HCT116 (cell line): ENCODE measurements around the gene SVBP. TPM values are rescaled to one million over a fixed set of nuclear protein-coding genes. Genes with fewer than 3 reads are reported as not detected.

Source experiments
- ATAC-seq: fragments of 200-7000 bp; cut with Tn5 transposase; 2 replicates; pipeline ENCODE4 v1.9.1; 2020; ENCODE audit warnings: mild to moderate bottlenecking, moderate library complexity
- BruUV-seq: library from RNA; stranded (reverse); fragments of 400-500 nt; replicated peaks from 2 replicates; lab custom pipeline; 2021; lab: Mats Ljungman, UMichigan
- CTCF ChIA-PET: fragments of 300-600 bp; sonication (Branson Sonifier 250); formaldehyde crosslinking; loops from one replicate; lab custom pipeline; 2021; ENCODE audit warnings: antibody characterized with exemption; lab: Charles Lee
- POLR2A ChIA-PET: fragments of 300-600, 350-600 bp; sonication (Branson Sonifier 250); formaldehyde crosslinking; loops from one replicate; lab custom pipeline; 2021; ENCODE audit warnings: antibody characterized with exemption; lab: Charles Lee
- RAD21 ChIA-PET, 2 experiments: fragments of 300-600 bp; sonication (Branson Sonifier 250); formaldehyde crosslinking; loops; one replicate each; lab custom pipeline; 2023; ENCODE audit warnings: low total read pairs in 2 of 2; ENCODE audit not compliant: uncharacterized antibody in 2 of 2, unreplicated experiment in 2 of 2, low non-redundant PET in 1 of 2; lab: Charles Lee
- DNase-seq: peaks from one replicate; pipeline ENCODE4 v3.0.0-alpha.2; 2010; ENCODE audit warnings: low read depth, low spot score
- H2AFZ ChIP-seq: fragments of 200-600 bp; shearing (Covaris generic), sonication (generic); 2 replicates; pipeline ENCODE4 v1.6.1; 2017; ENCODE audit warnings: low read depth, mixed run types, mixed read lengths, antibody characterized with exemption, low read length; ENCODE audit not compliant: poor library complexity, severe bottlenecking
- H3K27ac ChIP-seq: 2 replicates; pipeline ENCODE4 v1.5.1; 2012; ENCODE audit warnings: low read depth, low read length
- H3K27me3 ChIP-seq: fragments of 200-600 bp; sonication (generic); 2 replicates; pipeline ENCODE4 v1.6.1; 2016; ENCODE audit warnings: mixed run types, low read length, mixed read lengths; ENCODE audit not compliant: insufficient read depth
- H3K36me3 ChIP-seq, 2 experiments: fragments of 200-500 bp in 1 of 2; fragments of 200-600 bp in 1 of 2; sonication (Bioruptor generic) in 1 of 2; sonication (generic) in 1 of 2; 2 replicates each; pipeline versions ENCODE4 v1.5.1 to v1.6.1; 2014 to 2016; ENCODE audit warnings: low read length in 2 of 2, inconsistent platforms in 1 of 2, mixed read lengths in 1 of 2, mixed run types in 1 of 2; ENCODE audit not compliant: insufficient read depth in 2 of 2, control insufficient read depth in 1 of 2
- H3K4me1 ChIP-seq, 2 experiments: fragments of 200-600 bp in 1 of 2; sonication (generic) in 1 of 2; 2 replicates each; pipeline versions ENCODE4 v1.5.1 to v1.6.1; 2012 to 2017; ENCODE audit warnings: low read length in 2 of 2, inconsistent platforms in 1 of 2, mild to moderate bottlenecking in 1 of 2, mixed read lengths in 1 of 2, mixed run types in 1 of 2, moderate library complexity in 1 of 2; ENCODE audit not compliant: insufficient read depth in 2 of 2, control insufficient read depth in 1 of 2
- H3K4me2 ChIP-seq: fragments of 200-600 bp; sonication (generic); 2 replicates; pipeline ENCODE4 v1.6.1; 2017; ENCODE audit warnings: mixed run types, low read length, mixed read lengths
- H3K4me3 ChIP-seq, 2 experiments: fragments of 200-600 bp in 1 of 2; sonication (generic) in 1 of 2; replicated peaks in 1 of 2; 2 replicates each; pipeline ENCODE4 v1.5.1; 2011 to 2016; ENCODE audit warnings: low read length in 2 of 2, control low read depth in 1 of 2, low read depth in 1 of 2, mild to moderate bottlenecking in 1 of 2, mixed read lengths in 1 of 2, mixed run types in 1 of 2
- H3K79me2 ChIP-seq: fragments of 200-600 bp; sonication (generic); 2 replicates; pipeline ENCODE4 v1.6.1; 2017; ENCODE audit warnings: mild to moderate bottlenecking, mixed run types, low read length, moderate library complexity, mixed read lengths; ENCODE audit not compliant: insufficient read depth
- H3K9ac ChIP-seq: fragments of 200-600 bp; sonication (generic); 2 replicates; pipeline ENCODE4 v1.6.1; 2016; ENCODE audit warnings: low read length, mixed read lengths
- H3K9me2 ChIP-seq: fragments of 200-600 bp; sonication (generic), shearing (Covaris generic); 2 replicates; pipeline ENCODE4 v1.6.1; 2017; ENCODE audit warnings: mixed run types, mild to moderate bottlenecking, moderate library complexity; ENCODE audit not compliant: insufficient read depth
- H3K9me3 ChIP-seq, 2 experiments: fragments of 200-500 bp in 1 of 2; fragments of 200-600 bp in 1 of 2; sonication (Bioruptor generic) in 1 of 2; sonication (generic) in 1 of 2; 2 replicates each; pipeline ENCODE4 v1.6.1; 2014 to 2017; ENCODE audit warnings: low read length in 2 of 2, mixed read lengths in 2 of 2, inconsistent platforms in 1 of 2, low read depth in 1 of 2, mild to moderate bottlenecking in 1 of 2, mixed run types in 1 of 2, moderate library complexity in 1 of 2; ENCODE audit not compliant: control insufficient read depth in 1 of 2, insufficient read depth in 1 of 2
- H4K20me1 ChIP-seq: fragments of 200-600 bp; sonication (generic), shearing (Covaris generic); 2 replicates; pipeline ENCODE4 v1.6.1; 2017; ENCODE audit warnings: mixed run types, mild to moderate bottlenecking, moderate library complexity; ENCODE audit not compliant: insufficient read depth
- CEBPB ChIP-seq: IDR thresholded peaks from 2 replicates; pipeline ENCODE4 v1.6.1; 2012; ENCODE audit warnings: low read depth
- CTCF ChIP-seq, 3 experiments: fragments of 200-600 bp in 1 of 3; sonication (generic) in 1 of 3; IDR thresholded peaks in 2 of 3; conservative IDR thresholded peaks in 1 of 3; 2 replicates each; pipeline ENCODE4 v1.5.1; 2012 to 2017; ENCODE audit warnings: low read depth in 2 of 3, low read length in 2 of 3, antibody characterized with exemption in 1 of 3, borderline replicate concordance in 1 of 3, control low read depth in 1 of 3, mild to moderate bottlenecking in 1 of 3, mixed read lengths in 1 of 3, mixed run types in 1 of 3, moderate library complexity in 1 of 3; ENCODE audit not compliant: insufficient read depth in 1 of 3
- EGR1 ChIP-seq: IDR thresholded peaks from 2 replicates; pipeline ENCODE4 v1.6.1; 2012; ENCODE audit warnings: low read depth
- ELF1 ChIP-seq: IDR thresholded peaks from 2 replicates; pipeline ENCODE4 v1.6.1; 2012; ENCODE audit warnings: low read depth, borderline replicate concordance
- EZH2 ChIP-seq: fragments of 200-600 bp; sonication (generic); IDR thresholded peaks from 2 replicates; pipeline ENCODE4 v1.6.1; 2017; ENCODE audit warnings: antibody characterized with exemption, mixed run types
- EZH2phosphoT487 ChIP-seq: fragments of 200-600 bp; IDR thresholded peaks from 2 replicates; pipeline ENCODE4 v1.6.1; 2018; ENCODE audit warnings: antibody characterized with exemption, borderline replicate concordance
- FOSL1 ChIP-seq: IDR thresholded peaks from 2 replicates; pipeline ENCODE4 v1.6.1; 2012; ENCODE audit warnings: low read depth
- MAX ChIP-seq: IDR thresholded peaks from 2 replicates; pipeline ENCODE4 v1.6.1; 2012
- POLR2AphosphoS5 ChIP-seq: IDR thresholded peaks from 2 replicates; pipeline ENCODE4 v1.6.1; 2011; ENCODE audit warnings: mild to moderate bottlenecking, low read depth, low read length, moderate library complexity
- REST ChIP-seq: IDR thresholded peaks from 2 replicates; pipeline ENCODE4 v1.6.1; 2012; ENCODE audit warnings: low read depth
- SP1 ChIP-seq: IDR thresholded peaks from 2 replicates; pipeline ENCODE4 v1.6.1; 2012; ENCODE audit warnings: low read depth
- SRF ChIP-seq: IDR thresholded peaks from 2 replicates; pipeline ENCODE4 v1.6.1; 2012; ENCODE audit warnings: low read depth
- YY1 ChIP-seq: IDR thresholded peaks from 2 replicates; pipeline ENCODE4 v1.6.1; 2011; ENCODE audit warnings: low read length, low read depth, moderate library complexity, mild to moderate bottlenecking; ENCODE audit not compliant: insufficient replicate concordance; ENCODE audit errors: extremely low read depth
- ZFX ChIP-seq: fragments of 450-650 bp; IDR thresholded peaks from 2 replicates; pipeline ENCODE4 v1.6.1; 2017
- intact Hi-C: fragments of 100-400 bp; cut with micrococcal nuclease; formaldehyde crosslinking; loops from 2 replicates; pipeline ENCODE4 v1.10.0; 2022
- total RNA-seq: library from RNA; stranded (reverse); gene quantifications from one replicate; pipeline ENCODE4 v1.2.1, GENCODE V29; 2021; ENCODE audit not compliant: unreplicated experiment
- TF ChIP-seq, protein P1 (sequence below): IDR thresholded peaks from 2 replicates; pipeline ENCODE4 v1.6.1; 2012

SVBP gene
- total RNA-seq, 1 experiment from 2014 or later: 14.4 TPM

DNA sequence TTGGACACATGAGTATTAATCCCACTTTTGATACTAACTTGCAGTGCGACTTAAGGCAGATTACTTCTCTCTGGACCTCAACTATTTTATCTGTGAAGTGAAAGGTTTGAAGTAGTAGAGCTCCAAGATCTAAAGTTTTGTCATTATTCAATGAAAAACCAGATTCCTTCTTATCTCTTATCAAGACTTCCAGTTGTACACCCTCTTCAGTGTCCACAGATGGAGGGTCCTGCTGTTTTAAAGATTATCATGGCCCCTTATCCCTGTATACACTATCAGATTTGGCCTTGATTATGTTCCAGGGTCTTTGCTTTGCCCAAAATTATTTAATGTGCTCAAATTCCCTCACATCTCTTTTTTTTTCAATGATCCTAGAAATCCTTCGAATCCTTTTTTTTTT lies 49.0 kb downstream of the SVBP start:
- intact Hi-C loops: loop anchor here (10.0 kb wide), 1 partner anchor 1423 kb away; no protein-coding TSS in a partner anchor

More for the DNA sequence above, 49.0 kb downstream of the SVBP start:
- POLR2A ChIA-PET: no interaction called here
- peak overlapping the region; percentile 77 for H3K4me2 ChIP-seq
- H3K9me3 ChIP-seq: no peaks in the 10 kb centered on the region
- no peaks in the 10 kb centered on the region for H3K36me3 ChIP-seq
- peak overlapping the region; percentile 76 to 84 for H3K4me3 ChIP-seq
- H3K4me1 ChIP-seq: peaks cover 11 to 18% of the 10 kb centered on the region in 2 experiments; a peak in 3 of 4 replicates
- TSS peak; percentile 68 for BruUV-seq
- H3K9me2 ChIP-seq: no peaks in the 10 kb centered on the region
- H4K20me1 ChIP-seq: no peaks in the 10 kb centered on the region; the same call in 1 of the 2 replicates
- H3K27me3 ChIP-seq: no peaks in the 10 kb centered on the region
- peaks cover 19% of the 10 kb centered on the region for H3K79me2 ChIP-seq
- RAD21 ChIA-PET: no interaction called here
- H2AFZ ChIP-seq: no peak overlapping the region
- ATAC-seq: no peak
- H3K27ac ChIP-seq: no peak overlapping the region
- peak overlapping the region; percentile 81 for H3K9ac ChIP-seq
- TF ChIP-seq REST (no peak), MAX (no peak), SRF (no peak), POLR2AphosphoS5 (no peak), ZFX (no peak), ELF1 (no peak), EGR1 (no peak), YY1 (no peak), CEBPB (no peak), EZH2phosphoT487 (no peak), SP1 (no peak), CTCF (IDR thresholded peaks at IDR 0.05 in 2 of 3, conservative IDR thresholded peaks at IDR 0.05 in 1 of 3; ENCODE audit: borderline replicate concordance in 1 of 3, insufficient read depth in 1 of 3, low read depth in 2 of 3, low read length in 2 of 3) (no peak), EZH2 (no peak), FOSL1 (no peak)
- TF ChIP-seq, protein P1, sequence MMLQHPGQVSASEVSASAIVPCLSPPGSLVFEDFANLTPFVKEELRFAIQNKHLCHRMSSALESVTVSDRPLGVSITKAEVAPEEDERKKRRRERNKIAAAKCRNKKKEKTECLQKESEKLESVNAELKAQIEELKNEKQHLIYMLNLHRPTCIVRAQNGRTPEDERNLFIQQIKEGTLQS: no peak
- DNase-seq: no peak
- CTCF ChIA-PET: interaction anchor here (3.4 kb wide), 1 partner anchor 10 kb away, joined by 23 read pairs; no protein-coding TSS in a partner anchor
